ENCODE measurements around the gene DAPK3.
"Not testable (repeated sequence)": the region's sequence is repeated elsewhere in the genome, so short reads cannot be mapped to it uniquely, and the experiment has no call there.

The DAPK3 gene

DNA sequence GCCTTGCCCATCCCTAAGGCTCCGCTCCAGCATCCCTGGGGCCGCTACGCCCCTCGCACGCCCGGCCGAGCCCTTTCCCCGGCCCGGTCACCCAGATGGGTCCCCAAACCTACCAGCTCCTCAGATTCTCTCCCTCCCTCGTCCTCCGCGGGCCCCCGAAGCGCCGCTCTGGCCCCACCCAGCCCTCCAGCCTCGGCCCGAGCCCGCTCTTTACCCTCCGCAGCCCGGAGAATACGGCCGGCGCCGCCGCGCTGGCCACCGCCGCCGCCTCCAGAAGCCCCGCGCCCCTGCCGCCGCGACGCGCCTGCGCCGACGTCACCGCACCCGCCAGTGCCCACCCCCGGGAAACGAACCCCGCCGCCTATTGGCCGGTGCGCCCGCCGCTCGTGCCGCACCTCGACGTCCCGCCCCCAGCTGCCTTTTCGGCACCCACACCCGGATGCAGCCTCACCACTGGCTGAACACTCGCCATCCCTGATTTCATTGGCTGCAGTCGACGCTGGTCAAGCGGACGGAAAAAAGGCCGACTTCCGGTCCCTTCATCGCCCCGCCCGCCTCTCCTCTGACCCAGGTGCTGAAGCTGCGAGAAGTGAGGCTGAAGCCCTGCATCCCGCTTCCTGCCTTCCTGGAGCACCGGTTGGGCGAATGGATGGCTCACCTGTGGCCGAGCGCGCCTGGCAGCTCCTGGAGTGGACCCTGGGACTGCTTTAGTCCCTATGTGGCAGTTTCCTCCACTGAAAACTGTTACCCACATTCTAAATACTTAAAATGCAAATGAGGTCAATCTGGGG lies at the start of gene DAPK3:
Gene DAPK3, minus strand, starts transcription at position 292 of the 791 bp plus-strand sequence. CDS start 1,364 bp downstream, outside the sequence.
- DNase-seq = peak; percentile 97

DNA sequence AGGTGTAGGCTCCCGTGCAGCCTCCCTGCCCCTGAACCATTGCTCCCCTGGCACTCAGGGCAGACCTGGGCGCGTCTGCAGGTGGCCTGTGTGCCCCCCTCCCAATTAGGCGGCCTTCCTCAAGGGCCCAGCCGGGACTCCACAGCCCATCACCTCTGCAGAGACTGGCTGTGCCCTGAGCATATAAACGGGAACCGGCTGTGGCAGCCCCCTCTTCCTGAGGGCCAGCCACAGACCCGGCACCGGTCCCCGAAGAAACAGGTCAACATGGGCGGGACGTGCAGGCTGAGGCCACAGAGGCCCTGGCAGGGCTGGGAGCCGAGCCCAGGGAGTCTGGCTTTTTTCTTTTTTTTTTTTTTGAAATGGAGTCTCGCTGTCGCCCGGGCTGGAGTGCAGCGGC lies 48.7 kb upstream of the DAPK3 start:
- DNase-seq = no peak

DNA sequence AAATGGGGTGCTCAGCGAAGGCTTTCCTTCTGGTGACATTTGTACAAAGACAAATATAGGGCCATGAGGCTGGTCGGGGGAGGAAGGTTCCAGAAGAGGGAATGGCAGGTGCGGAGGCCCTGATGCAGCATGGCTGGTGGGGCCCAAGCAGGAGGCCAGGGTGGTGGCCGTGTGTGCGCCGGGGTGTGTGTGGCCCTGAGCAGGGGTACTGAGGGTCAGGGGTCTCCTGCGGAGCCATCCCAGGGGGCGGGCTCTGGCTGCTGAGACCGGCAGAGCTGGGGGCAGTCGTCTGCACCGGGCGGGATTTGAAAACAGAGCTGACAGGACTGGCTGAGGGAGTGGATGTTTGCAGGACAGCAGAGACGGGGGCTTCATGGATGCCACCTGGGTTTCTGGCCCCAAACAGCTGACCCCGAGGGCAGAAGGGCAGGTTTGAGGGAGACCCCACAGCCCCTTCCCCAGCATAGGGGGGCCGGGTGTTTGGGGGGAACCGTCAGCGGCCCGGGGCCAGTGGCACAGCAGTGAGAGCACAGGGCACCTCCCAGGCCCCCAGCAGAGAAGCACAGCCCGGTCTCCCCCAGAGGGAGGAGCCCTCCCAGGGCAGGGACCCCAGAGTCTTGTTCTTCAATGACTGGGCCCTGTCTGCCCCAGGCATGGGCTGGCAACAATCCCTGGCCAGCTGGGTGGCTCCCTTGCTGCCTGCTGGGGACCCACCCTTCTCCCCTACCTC lies 48.0 kb upstream of the DAPK3 start:
- DNase-seq = no peak

DNA sequence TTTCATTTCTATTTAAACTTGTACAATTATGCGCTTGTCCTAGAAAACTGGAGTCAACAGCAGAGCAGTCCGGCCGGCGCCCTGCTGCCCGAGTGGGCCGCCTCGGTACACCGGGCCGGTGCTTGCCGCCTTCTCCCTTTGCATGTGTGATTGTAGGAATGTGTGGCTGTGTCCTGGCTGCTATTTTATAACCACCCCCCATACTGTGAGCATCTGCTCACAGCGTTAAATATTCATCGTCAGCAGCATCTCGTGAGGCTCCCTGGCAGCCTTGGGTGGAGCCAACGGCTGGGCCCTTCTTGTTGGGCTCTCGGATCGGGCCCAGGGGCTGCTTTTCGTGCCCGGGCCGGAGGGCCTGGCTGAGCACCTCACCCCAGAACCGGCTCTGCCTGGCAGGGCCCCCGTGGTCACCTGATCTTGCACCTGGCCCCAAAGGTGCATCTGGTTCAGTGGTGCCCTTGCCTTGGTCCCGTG lies 47.3 kb upstream of the DAPK3 start:
- DNase-seq = peak in 1 of 2 donors; percentile 36

DNA sequence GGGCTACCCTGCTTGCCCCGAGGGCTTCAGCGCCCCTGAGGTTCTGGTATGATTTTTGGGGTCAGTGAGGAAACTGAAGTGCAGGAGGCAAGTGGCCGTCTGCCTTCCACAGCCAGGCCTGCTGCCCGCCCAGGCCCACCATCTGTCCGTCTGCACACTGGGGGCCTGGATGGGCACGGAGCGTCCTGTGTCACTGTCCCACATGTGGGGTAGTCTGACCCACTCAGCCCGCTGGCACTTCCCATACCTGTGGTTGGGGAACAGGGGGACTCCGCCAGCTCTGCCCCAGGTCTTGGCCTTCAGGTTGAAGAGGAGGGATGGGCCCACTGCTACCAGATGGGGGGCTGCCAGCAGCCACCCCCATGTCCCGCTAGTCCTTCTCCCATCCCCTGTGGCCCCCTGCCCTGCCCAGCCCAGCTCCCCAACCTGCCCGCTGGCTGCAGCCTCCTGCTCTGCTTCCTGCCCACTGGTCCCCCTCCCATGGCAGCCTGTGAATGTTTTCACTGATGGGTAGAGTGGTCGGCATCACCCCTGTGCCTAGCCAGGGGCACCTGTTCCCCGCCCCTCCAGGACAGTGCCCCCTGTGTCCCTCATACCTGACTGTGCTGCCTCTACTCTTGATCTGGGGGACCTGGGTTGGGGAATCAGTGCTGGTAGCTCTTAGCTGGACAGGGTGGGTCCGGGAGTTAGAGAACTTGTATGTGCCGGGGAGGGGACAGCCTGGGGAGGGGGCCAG lies 46.2 kb upstream of the DAPK3 start:
- no peak for DNase-seq

DNA sequence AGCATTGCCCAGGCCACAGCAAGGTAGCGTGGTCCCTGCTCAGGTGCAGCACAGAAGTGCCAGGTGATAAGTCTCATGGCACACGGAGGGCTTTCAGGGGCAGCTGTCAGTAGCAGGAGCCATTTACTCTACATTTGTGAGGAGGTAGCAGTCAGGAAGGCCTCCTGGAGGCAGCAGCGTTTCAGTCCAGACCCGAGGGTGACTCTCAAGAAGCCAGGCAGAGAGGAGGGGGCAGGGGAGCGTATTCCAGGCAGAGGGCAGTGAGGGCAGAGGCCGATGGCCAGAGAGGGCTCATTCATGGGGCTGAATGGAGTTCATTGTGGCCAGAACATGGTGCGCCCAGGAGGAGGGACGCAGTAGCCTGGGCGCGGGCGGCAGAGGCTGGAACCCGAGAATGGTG lies 45.6 kb upstream of the DAPK3 start:
- DNase-seq = peak; percentile 86

DNA sequence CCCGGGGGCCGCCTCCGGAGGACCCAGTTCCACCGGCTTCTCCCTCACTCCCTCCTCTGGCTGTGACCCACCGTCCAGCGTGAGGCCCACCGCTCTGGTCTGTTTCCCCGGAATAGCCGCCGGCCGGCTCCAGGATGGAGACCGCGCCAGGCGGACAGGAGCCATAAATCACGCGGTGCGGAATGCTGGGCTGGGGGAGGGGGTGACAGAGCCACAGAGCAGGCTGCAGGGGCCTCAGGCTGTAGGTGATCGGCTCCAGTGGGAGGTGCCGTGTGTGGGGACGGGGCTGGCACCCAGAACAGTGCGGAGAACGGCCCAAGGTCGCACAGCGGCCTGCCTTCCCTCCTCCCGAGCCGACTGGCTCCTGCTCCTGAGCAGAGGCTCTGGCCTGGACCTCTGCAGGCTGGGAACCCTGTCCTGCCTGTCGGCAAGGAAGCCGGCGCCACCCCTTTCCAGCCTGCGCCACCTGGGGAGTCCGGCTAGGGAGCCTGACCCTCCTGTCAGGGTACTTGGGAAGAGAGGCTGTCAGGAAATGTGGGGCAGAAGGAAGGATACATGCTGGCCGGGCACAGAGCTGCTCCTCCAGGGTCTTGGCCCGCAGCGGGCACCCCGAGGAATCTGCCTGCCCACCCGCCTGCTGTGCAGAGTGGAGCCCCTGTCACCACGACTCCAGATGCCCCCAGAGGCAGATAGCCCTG lies 45.0 kb upstream of the DAPK3 start:
- DNase-seq = no peak

DNA sequence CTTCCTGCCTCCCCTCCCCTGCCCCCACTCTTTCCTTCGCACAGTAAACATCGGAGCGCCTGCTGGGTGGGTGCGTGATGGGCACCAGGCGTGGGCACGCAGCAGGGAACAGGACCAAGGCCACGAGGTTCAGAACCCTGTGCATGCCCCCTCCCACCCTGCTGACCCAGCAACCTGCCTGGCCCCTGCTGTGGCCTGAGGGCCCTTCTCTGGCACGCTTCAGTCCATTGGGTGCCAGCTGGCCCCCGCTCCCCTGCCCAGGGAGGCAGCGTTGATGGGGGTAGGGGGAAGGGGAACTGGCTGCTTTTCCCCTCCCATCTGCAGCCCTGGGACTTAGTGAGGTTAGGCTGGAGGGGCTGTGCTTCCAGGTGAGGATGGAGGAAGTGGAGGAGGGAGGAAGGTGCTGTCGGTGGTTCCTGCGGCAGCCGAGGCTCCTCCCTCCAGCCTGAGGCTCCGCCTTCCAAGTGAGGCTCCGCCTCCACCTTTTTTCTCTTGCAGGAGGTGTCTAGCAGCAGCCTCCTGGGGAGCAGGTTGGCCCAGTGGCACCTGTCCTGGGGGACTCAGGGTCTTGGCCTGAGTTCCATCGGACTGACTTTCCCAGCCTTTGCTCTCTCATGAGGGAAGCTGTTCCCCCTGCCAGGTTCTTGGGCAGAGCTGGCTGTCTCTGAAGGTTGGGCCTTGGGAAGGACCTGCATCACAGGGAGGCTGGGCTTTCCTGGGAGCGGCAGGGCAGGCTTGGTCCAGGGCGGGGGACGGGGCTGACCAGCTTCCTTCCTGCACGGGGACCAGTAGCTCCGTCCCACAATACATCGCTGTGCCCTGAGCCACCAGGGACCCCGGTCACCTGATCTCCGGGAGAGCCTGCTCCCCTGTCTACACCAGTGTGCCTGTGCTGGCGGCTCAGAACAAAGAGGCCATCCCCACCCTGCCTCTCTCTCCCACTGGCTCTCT lies 43.9 kb upstream of the DAPK3 start:
- no peak for DNase-seq

DNA sequence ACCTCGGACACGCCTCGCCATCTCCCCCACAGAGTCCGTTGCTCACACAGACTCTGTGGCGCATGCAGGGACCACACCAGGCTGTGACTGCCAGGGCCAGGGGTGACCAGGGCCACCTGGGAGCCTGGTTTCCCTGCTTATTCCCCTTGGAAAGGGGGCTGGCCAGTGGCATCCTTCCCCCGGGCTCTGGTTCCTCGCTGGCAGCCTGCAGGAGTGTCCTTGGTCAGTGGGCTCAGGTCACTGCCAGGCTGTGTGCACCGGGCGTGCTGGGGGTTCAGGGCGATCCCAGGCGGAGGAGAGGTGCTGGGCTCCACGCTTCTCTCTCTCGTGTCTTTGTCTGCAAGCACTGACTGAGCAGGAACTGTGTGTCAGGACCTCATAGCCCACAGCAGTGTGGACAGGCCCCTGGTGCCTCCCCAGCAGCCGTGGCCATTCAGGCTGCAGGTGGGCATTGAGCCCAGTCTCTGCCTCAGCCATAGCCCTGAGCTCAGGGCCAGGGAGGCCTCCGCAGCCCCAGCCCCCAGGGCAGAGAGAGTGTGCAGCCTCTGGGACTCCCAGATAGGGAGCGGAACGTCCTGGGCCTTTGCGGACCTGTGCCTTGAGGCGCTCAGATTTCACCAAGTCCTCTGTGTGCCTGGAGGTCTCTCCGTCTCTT lies 43.1 kb upstream of the DAPK3 start:
- no peak for DNase-seq

DNA sequence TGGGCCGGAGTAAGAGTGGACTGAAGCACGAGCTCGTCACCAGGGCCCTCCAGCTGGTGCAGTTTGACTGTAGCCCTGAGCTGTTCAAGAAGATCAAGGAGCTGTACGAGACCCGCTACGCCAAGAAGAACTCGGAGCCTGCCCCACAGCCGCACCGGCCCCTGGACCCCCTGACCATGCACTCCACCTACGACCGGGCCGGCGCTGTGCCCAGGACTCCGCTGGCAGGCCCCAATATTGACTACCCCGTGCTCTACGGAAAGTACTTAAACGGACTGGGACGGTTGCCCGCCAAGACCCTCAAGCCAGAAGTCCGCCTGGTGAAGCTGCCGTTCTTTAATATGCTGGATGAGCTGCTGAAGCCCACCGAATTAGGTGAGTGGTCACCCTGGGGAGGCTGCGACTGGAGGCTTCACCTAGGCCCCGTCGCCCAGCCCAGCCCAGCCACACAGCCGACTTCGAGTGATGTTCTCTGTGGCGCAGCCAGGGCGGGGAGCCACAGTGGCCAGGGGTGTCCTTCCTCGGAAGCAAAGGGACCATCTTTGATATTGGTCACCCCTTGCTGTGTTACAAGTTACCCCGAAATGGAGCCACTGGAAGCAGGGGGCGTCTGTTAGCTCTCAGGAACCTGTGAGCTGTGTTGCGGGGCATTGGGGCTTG lies 42.2 kb upstream of the DAPK3 start:
- DNase-seq = no peak

DNA sequence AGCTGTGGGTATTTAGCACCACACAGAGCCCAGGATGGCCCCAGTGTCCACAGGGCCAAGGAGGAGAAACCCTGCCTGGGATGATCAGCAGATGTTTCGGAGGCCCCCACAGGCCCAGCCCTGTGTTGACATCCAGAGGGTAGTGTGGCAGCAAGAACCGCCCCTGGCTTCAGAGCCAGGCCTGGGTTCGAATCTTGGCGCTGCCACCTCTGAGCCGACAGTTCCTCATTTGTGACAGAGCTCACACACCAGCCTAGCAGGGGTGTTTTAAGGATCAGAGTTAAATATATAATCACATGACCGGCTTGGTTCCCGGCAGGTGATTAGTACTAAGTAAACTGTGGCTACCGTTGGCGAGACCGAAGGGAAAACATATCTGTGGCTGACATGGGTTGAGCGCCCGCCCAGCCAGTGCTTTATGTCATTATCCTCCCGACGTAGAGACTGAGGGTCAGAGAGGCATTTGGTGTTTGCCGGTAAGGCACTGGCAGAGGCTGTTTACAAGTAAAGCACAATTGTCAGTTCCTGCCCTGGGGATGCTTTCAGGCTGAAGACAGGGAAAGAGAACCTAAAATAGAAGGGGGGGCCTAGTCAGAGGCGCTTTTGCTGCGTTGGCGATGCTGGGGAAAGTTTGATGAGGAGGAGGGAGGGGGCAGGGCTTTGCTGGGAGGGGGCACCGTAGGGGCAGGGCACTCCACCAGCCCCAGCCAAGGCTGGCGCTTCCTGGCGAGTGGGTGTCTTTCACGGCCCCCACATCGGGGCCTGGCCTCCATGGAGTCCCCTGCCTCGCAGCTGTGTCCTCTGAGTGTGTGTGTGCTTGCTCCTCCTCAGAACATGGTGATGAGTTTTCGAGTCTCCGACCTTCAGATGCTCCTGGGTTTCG lies 41.4 kb upstream of the DAPK3 start:
- DNase-seq = no peak

DNA sequence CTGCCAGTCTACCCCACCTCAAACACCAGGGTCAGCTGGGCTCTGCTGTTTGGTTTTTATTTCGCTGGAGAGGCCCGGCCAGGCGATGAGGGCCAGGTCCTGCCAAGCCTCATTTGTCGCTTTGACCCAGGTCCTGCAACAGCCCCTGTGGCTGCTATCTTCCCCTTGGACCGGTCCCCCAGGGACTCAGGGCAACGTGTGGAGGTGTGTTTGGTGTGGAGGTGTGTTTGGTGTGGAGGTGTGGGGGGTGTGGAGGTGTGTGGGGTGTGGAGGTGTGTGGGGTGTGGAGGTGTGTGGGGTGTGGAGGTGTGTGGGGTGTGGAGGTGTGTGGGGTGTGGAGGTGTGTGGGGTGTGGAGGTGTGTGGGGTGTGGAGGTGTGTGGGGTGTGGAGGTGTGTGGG lies 40.5 kb upstream of the DAPK3 start:
- DNase-seq = not testable (repeated sequence)

DNA sequence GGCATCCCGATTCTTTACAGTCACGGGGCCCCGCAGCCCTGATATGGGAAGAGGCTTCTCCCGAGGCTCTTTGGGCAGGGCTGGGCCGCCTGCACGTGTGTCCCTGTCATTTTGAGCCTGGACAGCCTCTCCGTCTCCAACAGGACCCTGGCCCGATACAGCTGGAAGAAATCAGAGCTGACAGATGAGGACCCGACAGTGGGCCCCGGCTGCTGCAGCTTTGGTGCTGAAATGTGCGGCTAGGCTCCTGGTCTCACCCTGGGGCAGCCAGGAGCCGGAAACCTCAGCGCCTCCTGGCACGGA lies 39.9 kb upstream of the DAPK3 start:
- no peak for DNase-seq

DNA sequence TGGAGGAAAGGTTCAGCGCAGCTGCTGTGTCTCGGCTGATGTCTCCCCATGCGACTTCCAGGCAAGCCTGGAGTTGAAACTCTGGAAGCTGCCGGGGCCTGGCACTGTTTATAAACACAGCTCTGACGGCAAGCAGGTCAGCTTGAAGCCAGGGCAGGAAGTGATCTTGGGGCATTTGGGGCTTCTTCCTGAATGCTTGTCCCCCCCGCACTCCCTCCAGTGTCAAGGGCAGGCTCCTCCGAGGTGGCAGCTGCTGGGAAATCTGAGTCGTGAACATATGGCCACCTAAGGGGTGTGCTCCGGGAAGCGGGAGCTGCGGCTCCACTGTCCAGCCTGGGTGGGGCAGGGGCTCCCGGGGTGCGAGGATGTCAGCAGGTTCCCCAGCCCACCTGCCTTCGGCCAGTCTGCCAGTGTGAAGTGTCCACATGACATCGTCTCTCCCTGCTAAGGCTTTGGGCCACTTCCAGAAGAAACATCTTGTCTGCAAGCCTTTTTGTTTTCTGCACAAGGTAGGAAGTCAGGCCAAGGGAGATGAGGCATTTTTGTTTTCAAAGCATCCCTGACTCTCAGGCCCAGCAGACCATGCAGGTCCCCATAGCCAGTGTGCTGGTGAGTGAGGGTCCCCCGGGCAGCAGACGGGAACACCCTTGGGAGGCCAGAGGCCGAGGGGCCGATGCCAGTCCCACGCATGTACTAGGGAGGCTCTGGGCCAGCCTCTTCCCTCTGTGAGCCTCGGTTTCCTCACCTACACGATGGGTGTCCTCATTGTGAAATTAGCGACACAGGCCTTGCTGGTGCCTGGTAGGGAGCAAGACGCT lies 39.3 kb upstream of the DAPK3 start:
- no peak for DNase-seq

DNA sequence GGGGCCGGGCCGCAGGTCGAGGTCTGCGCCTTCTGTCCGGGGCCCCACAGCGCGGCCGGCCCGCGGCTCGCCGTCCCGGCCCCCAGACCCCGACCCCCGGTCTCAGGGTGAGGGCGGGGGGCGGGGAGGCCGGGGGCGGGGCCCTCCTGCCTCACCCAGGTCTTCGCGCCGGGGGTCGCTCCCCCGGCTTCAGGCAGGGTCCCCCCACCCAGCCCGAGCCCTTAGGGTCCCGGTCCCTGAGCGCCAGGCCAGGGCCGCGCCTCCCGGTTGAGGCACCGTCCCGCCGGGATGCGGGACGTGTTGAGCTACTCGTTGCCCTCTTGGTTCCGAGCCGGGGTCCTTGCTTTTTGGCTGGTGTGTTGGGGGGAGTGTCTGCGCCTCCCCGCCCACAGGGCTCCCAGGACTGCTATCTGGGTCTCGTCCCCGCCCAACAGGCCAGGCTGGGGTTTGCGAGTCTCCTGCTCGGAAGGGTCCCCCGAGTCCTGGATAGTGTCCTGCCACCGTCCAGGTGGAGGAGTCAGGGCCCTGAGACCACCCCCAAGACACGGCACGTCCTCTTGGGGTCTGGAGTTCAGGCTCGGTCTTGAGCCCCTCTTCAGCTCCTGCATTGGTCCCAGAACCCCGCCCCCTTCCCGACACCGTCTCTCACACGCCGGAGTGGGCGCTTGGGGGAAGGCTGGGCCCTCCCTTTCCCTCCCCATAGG lies 37.1 kb upstream of the DAPK3 start:
- DNase-seq = no peak

DNA sequence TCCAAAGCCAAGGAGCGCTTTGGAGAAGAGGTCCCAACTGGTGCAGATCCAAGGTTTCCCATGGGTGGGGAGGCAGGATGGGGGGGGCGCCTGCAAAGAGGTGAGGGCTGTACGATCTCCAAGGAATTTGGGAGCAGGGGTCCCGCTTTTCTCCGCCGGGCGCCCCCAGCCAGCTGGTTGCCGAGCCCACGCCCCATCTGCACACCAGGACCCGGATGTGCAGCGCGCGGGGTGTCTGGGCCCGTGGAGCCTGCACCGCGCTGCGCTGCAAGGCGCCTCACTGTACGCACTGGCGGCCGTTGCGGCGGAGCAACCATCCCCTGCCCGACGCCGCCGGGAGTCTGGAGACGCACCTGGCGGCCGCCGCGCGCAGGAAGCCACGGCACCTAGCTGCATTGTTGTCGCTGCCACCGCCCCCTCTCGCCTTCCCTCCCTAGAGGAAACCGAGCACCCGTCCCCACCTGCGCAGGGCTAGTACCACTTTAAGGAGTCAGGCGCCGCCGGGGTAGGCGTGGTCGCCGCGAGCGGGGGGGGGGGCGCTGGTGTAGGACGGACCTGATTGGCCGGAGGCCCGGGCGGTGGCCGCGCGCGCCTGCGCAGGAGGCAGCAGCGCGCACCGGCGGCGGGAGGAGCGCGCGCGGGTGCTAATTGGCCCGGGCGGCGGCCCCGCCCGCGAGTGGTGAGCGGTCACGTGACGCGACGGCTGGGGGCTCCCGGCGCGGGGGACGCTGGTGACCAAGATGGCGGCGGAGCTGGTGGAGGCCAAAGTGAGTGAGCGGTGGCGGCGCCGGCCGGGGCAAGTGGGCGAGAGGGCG lies 36.3 kb upstream of the DAPK3 start, which contains the start of gene PIAS4:
Gene PIAS4, plus strand, starts transcription at position 716 of the 815 bp plus-strand sequence. Its CDS starts 25 bp downstream, at position 741.
- DNase-seq = peak; percentile 94 to 95

DNA sequence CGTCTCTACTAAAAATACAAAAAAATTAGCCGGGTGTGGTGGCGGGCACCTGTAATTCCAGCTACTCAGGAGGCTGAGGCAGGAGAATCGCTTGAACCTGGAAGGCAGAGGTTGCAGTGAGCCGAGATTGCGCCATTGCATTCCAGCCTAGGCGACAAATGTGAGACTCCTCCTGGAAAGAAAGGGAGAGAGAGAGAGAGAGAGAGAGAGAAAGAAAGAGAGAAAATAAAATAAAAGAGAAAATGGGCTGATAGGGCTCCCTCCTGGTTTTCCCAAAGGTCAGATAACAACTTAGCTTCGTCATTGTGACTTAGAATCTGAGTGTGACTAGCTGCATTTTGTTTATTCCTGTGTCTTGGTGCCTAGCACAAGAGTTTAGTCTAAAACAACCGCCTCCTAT lies 34.5 kb upstream of the DAPK3 start:
- not testable (repeated sequence) for DNase-seq
